NB4 (cell line): ENCODE measurements around the gene ANKRD60.

Experiments
- DNase-seq: peaks from one replicate; pipeline ENCODE4 v3.0.0; 2010; ENCODE audit warnings: low read depth
- H3K4me3 ChIP-seq: one replicate; pipeline ENCODE4 v1.5.1; 2011; ENCODE audit warnings: mild to moderate bottlenecking, low read depth, low read length, moderate library complexity
- CTCF ChIP-seq: IDR thresholded peaks from one replicate; pipeline ENCODE4 v1.5.1; 2012; ENCODE audit warnings: low read depth, low read length
- MAX ChIP-seq: IDR thresholded peaks from 2 replicates; pipeline ENCODE4 v1.6.1; 2011; ENCODE audit warnings: low read depth, low read length
- MYC ChIP-seq: IDR thresholded peaks from 2 replicates; pipeline ENCODE4 v1.6.1; 2011; ENCODE audit warnings: low read depth, low read length
- POLR2A ChIP-seq: IDR thresholded peaks from 2 replicates; pipeline ENCODE4 v1.6.1; 2011; ENCODE audit warnings: mild to moderate bottlenecking; ENCODE audit not compliant: insufficient read length; ENCODE audit errors: extremely low read depth

The ANKRD60 gene

GRCh38 chr20:58227391-58228102 is 906 bp downstream of the ANKRD60 start:
- no peak for TF ChIP-seq CTCF
- no peak for TF ChIP-seq MYC
- TF ChIP-seq MAX: no peak
- TF ChIP-seq POLR2A: no peak
- no peak for DNase-seq
- no peak overlapping the region for H3K4me3 ChIP-seq

- no peak for TF ChIP-seq MYC
- no peak for TF ChIP-seq POLR2A
- no peak for TF ChIP-seq MAX
- no peak for TF ChIP-seq CTCF
- H3K4me3 ChIP-seq: no peak overlapping the region
- no peak for DNase-seq
These were observed 2.8 kb downstream of the ANKRD60 start for GRCh38 chr20:58225452-58226200.

- DNase-seq: no peak
- H3K4me3 ChIP-seq: no peak overlapping the region
- TF ChIP-seq MAX (no peak), POLR2A (no peak), MYC (no peak), CTCF (no peak)
These were observed 3.5 kb downstream of the ANKRD60 start for GRCh38 chr20:58224974-58225373.

GRCh38 chr20:58224097-58224496 is 4.4 kb downstream of the ANKRD60 start:
- no peak for DNase-seq
- H3K4me3 ChIP-seq: no peak overlapping the region
- no peak for TF ChIP-seq MYC
- TF ChIP-seq CTCF: no peak
- TF ChIP-seq POLR2A: no peak
- no peak for TF ChIP-seq MAX

GRCh38 chr20:58223358-58223941 is 5.0 kb downstream of the ANKRD60 start:
- H3K4me3 ChIP-seq: no peak overlapping the region
- no peak for TF ChIP-seq POLR2A
- TF ChIP-seq MYC: no peak
- no peak for TF ChIP-seq MAX
- no peak for TF ChIP-seq CTCF
- no peak for DNase-seq
